ENCODE data around the gene CERS1. TPM values are rescaled to one million over a fixed set of nuclear protein-coding genes. Genes with fewer than 3 reads are reported as not detected.
A peak's percentile ranks its signal among the peaks of the same experiment; 100 is the strongest.

Gene CERS1
- total and polyA plus RNA-seq, 9 donors = 0.36 to 2.6 (median 1.2) TPM

DNA sequence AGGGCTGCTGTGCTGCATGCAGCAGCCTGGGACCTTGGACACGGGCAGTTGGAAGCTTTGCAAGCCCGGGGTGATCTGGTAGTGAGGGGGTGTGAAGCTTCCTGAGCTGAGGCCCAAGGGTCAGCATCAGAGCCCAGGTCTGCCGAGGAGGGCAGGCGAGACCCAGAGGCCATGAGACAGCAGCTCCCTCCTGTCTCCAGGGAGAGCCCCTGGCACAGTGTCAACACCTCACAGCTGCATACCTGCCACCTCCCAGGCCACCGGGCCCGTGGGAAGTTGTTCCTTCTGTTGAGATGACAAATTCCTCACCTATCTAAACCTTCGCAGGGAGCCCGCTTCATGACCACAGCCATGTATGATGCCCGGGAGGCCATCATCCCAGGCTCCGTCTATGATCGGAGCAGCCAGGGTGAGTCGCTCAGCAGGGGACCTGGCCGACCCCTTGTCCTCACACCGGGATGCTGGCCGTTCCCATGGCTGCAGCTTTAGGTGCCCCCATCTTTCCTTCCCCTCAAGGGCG lies 32.1 kb downstream of the CERS1 start:
- H3K27me3 ChIP-seq = no peaks in the 10 kb centered on the region
- H3K4me1 ChIP-seq (ENCODE audit: insufficient read depth) = no peaks in the 10 kb centered on the region
- WGBS, 3 donors = 61 to 71% (median 62%) methylated on average over 13 to 16 of the region's 16 CpGs
- peak in 1 of 5 donors; percentile 19 for DNase-seq
- no peaks in the 10 kb centered on the region for H3K36me3 ChIP-seq
- TF ChIP-seq EP300 (IDR thresholded peaks at IDR 0.05) (no peak), POLR2A (IDR thresholded peaks at IDR 0.05) (no peak)
- TF ChIP-seq, protein P1, sequence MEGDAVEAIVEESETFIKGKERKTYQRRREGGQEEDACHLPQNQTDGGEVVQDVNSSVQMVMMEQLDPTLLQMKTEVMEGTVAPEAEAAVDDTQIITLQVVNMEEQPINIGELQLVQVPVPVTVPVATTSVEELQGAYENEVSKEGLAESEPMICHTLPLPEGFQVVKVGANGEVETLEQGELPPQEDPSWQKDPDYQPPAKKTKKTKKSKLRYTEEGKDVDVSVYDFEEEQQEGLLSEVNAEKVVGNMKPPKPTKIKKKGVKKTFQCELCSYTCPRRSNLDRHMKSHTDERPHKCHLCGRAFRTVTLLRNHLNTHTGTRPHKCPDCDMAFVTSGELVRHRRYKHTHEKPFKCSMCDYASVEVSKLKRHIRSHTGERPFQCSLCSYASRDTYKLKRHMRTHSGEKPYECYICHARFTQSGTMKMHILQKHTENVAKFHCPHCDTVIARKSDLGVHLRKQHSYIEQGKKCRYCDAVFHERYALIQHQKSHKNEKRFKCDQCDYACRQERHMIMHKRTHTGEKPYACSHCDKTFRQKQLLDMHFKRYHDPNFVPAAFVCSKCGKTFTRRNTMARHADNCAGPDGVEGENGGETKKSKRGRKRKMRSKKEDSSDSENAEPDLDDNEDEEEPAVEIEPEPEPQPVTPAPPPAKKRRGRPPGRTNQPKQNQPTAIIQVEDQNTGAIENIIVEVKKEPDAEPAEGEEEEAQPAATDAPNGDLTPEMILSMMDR (IDR thresholded peaks at IDR 0.05) = no peak
- H3K4me3 ChIP-seq = no peak overlapping the region
- H3K9me3 ChIP-seq = no peaks in the 10 kb centered on the region
- intact Hi-C loops (cut with DNase I) = loop anchor here in 2 of 4 donors (10.0 kb wide), 2 partner anchors 81 to 409 kb away; partner anchors contain the start of gene HOMER3 (in 1 of the 2)
- H3K27ac ChIP-seq = no peak overlapping the region

DNA sequence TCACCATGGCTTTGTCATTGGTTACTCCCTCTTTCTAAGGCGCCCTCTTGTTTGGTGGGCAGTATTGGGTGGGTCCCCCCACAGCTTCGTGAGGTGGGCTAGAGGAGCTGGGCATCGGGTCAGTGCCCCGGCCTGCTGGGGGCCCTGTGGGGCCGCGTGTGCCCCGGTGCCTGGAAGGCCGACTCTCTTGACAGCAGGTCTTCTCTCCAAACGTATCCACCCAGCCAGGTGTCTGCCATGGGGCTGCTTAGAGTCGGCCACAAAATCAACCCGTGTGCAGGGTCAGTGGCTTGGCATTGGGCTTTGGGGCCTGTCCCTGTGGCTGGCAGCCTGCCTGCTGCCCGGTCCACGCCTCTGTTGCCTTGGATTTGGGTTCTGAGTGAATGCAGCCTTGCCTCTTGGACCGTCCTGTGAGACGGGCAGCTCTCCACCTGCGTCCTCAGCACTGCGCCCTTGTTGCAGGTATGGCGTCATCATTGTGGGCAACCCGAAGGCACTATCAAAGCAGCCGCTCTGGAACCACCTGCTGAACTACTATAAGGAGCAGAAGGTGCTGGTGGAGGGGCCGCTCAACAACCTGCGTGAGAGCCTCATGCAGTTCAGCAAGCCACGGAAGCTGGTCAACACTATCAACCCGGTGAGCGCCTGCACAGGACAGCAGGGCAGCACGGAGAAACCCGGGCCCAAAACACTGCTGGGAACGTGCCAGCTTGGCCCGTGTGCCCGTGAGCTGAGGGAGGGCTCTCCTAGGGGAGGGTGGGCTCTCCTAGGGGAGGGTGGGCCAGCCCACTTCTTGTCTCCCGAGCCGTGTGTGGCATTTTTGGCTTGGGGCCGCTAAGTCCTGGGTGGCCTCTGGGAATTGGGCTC lies 32.7 kb downstream of the CERS1 start:
- Histone ChIP-seq H3K36me3 (no peaks in the 10 kb centered on the region), H3K4me1 (ENCODE audit: insufficient read depth) (no peaks in the 10 kb centered on the region), H3K27ac (no peak overlapping the region), H3K4me3 (no peak overlapping the region), H3K9me3 (no peaks in the 10 kb centered on the region), H3K27me3 (no peaks in the 10 kb centered on the region)
- 79 to 85% (median 80%) methylated on average over 31 to 33 of the region's 33 CpGs for WGBS, 3 donors
- intact Hi-C loops (cut with DNase I) = loop anchor here in 2 of 4 donors (10.0 kb wide), 2 partner anchors 82 to 408 kb away; partner anchors contain the start of gene HOMER3 (in 1 of the 2)
- TF ChIP-seq POLR2A (IDR thresholded peaks at IDR 0.05) = no peak
- no peak for TF ChIP-seq EP300 (IDR thresholded peaks at IDR 0.05)
- TF ChIP-seq, protein P1 (IDR thresholded peaks at IDR 0.05) = no peak
- DNase-seq = peak in 1 of 5 donors; percentile 21

DNA sequence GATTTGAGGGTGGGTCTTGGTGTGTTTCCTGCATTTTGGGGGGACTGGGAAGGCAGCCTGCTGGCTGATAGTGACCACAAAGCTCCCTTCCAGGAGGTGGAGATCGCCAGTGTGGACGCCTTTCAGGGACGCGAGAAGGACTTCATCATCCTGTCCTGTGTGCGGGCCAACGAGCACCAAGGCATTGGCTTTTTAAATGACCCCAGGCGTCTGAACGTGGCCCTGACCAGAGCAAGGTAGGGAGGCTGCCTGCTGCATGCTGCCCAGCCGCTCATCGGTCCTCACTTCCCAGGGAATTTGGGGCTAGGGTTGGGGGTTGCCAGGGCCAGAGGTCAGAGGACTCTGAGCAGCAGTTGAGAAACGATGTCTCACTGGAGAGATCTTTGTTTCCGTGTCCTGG lies 34.0 kb downstream of the CERS1 start:
- no peaks in the 10 kb centered on the region for H3K9me3 ChIP-seq
- no peak for TF ChIP-seq POLR2A (IDR thresholded peaks at IDR 0.05)
- TF ChIP-seq, protein P1 (IDR thresholded peaks at IDR 0.05) = no peak
- TF ChIP-seq EP300 (IDR thresholded peaks at IDR 0.05) = no peak
- WGBS, 3 donors = 85 to 89% (median 86%) methylated on average over 12 of the region's 12 CpGs
- H3K27me3 ChIP-seq = no peaks in the 10 kb centered on the region
- no peaks in the 10 kb centered on the region for H3K4me1 ChIP-seq (ENCODE audit: insufficient read depth)
- H3K36me3 ChIP-seq = no peaks in the 10 kb centered on the region
- no peak overlapping the region for H3K4me3 ChIP-seq
- intact Hi-C loops (cut with DNase I) = loop anchor here in 2 of 4 donors (10.0 kb wide), 2 partner anchors 83 to 407 kb away; partner anchors contain the start of gene HOMER3 (in 1 of the 2)
- DNase-seq = no peak
- H3K27ac ChIP-seq = no peak overlapping the region

DNA sequence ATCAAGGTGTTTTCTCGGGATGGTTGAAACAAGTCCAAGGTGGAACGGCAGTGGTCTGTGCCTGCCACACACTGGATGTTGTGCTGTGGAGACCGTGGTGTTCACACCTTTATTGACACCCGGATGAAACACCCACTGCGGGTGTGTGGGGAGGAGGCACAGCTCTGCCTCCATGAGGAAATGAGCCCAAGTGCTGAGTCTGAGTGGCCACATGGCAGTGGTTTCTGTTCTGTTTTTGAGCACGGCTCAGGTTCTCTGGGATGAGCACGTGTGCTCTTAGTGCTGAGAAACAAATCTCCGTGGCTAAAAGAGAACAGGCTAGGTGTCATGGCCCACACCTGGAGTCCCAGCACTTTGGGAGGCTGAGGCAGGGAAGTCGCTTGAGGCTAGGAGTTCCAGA lies 34.7 kb downstream of the CERS1 start:
- Histone ChIP-seq H3K9me3 (no peaks in the 10 kb centered on the region), H3K27ac (no peak overlapping the region), H3K4me3 (no peak overlapping the region), H3K36me3 (no peaks in the 10 kb centered on the region), H3K27me3 (no peaks in the 10 kb centered on the region), H3K4me1 (ENCODE audit: insufficient read depth) (no peaks in the 10 kb centered on the region)
- intact Hi-C loops (cut with DNase I) = loop anchor here in 2 of 4 donors (10.0 kb wide), 2 partner anchors 84 to 406 kb away; partner anchors contain the start of gene HOMER3 (in 1 of the 2)
- no peak for DNase-seq
- 84 to 86% (median 85%) methylated on average over 9 of the region's 9 CpGs for WGBS, 3 donors
- TF ChIP-seq, protein P1 (IDR thresholded peaks at IDR 0.05) = no peak
- TF ChIP-seq POLR2A (IDR thresholded peaks at IDR 0.05) = no peak
- no peak for TF ChIP-seq EP300 (IDR thresholded peaks at IDR 0.05)

Measured in ovary (tissue), 9 donors.